GM23338 (cell line): ENCODE data around the gene NCAPG. TPM values are rescaled to one million over a fixed set of nuclear protein-coding genes. Genes with fewer than 3 reads are reported as not detected.
A peak's percentile ranks its signal among the peaks of the same experiment; 100 is the strongest.

Experiments
- ATAC-seq: fragments of 200-7000 bp; cut with Tn5 transposase; 3 replicates; pipeline ENCODE4 v1.9.1; 2020
- DNase-seq: peaks from one replicate; pipeline ENCODE4 v3.0.0-alpha.2; 2015; ENCODE audit warnings: low spot score
- H2AFZ ChIP-seq: fragments of 200-600 bp; sonication (generic); 2 replicates; pipeline ENCODE4 v1.8.0; 2016; ENCODE audit warnings: antibody characterized with exemption, mild to moderate bottlenecking, moderate library complexity
- H3F3A ChIP-seq: fragments of 200-600 bp; sonication (generic); replicated peaks from 2 replicates; pipeline ENCODE4 v1.8.0; 2017; ENCODE audit warnings: antibody characterized with exemption, mixed run types, low read depth
- H3K27ac ChIP-seq: fragments of 200-600 bp; sonication (generic); 2 replicates; pipeline ENCODE4 v1.6.1; 2016; ENCODE audit warnings: low read depth
- H3K27me3 ChIP-seq: fragments of 200-600 bp; sonication (generic); 2 replicates; pipeline ENCODE4 v1.8.0; 2016; ENCODE audit warnings: mild to moderate bottlenecking, mixed run types, moderate library complexity; ENCODE audit not compliant: insufficient read depth
- H3K36me3 ChIP-seq: fragments of 200-600 bp; sonication (generic); 2 replicates; pipeline ENCODE4 v1.8.0; 2016; ENCODE audit warnings: mild to moderate bottlenecking; ENCODE audit not compliant: insufficient read depth
- H3K4me1 ChIP-seq: fragments of 200-600 bp; sonication (generic); 2 replicates; pipeline ENCODE4 v1.8.0; 2016; ENCODE audit warnings: mild to moderate bottlenecking, moderate library complexity; ENCODE audit not compliant: insufficient read depth
- H3K4me2 ChIP-seq: fragments of 200-600 bp; sonication (generic); 2 replicates; pipeline ENCODE4 v1.7.1; 2017; ENCODE audit warnings: mixed run types
- H3K4me3 ChIP-seq: fragments of 200-600 bp; sonication (generic); 2 replicates; pipeline ENCODE4 v1.6.1; 2016; ENCODE audit warnings: mixed run types
- H3K79me2 ChIP-seq: fragments of 200-600 bp; sonication (generic); replicated peaks from 2 replicates; pipeline ENCODE4 v1.8.0; 2017; ENCODE audit warnings: mild to moderate bottlenecking; ENCODE audit not compliant: insufficient read depth
- H3K9me2 ChIP-seq: fragments of 200-600 bp; sonication (generic); 2 replicates; pipeline ENCODE4 v1.8.0; 2017; ENCODE audit not compliant: insufficient read depth
- H4K20me1 ChIP-seq: fragments of 200-600 bp; sonication (generic); replicated peaks from 2 replicates; pipeline ENCODE4 v1.8.0; 2017; ENCODE audit warnings: mild to moderate bottlenecking; ENCODE audit not compliant: insufficient read depth
- H3K27ac Mint-ChIP-seq: 2 replicates; pipeline ENCODE4 v1.8.0; 2020; ENCODE audit warnings: inconsistent platforms, mild to moderate bottlenecking, moderate library complexity, mixed read lengths
- H3K27me3 Mint-ChIP-seq: 3 replicates; pipeline ENCODE4 v1.8.0; 2022; ENCODE audit warnings: low read depth, mild to moderate bottlenecking, moderate library complexity, mixed read lengths, inconsistent platforms; ENCODE audit not compliant: insufficient read depth, poor library complexity
- H3K36me3 Mint-ChIP-seq: 3 replicates; pipeline ENCODE4 v1.8.0; 2021; ENCODE audit warnings: low read depth, mild to moderate bottlenecking, inconsistent platforms, moderate library complexity, mixed read lengths
- H3K4me1 Mint-ChIP-seq: 3 replicates; pipeline ENCODE4 v1.8.0; 2020; ENCODE audit warnings: mild to moderate bottlenecking, inconsistent platforms, mixed read lengths
- H3K4me3 Mint-ChIP-seq: 3 replicates; pipeline ENCODE4 v1.8.0; 2021; ENCODE audit warnings: moderate library complexity, mild to moderate bottlenecking, inconsistent platforms, mixed read lengths
- H3K9me3 Mint-ChIP-seq: 3 replicates; pipeline ENCODE4 v1.8.0; 2020; ENCODE audit warnings: moderate library complexity, mild to moderate bottlenecking, inconsistent platforms, mixed read lengths
- CREB1 ChIP-seq: fragments of 250-450 bp; sonication (Bioruptor Pico); IDR thresholded peaks from 2 replicates; pipeline ENCODE4 v1.5.0; 2020; ENCODE audit warnings: low read depth, mild to moderate bottlenecking, moderate library complexity
- CTCF ChIP-seq, 2 experiments: fragments of 200-600 bp in 1 of 2; sonication (generic) in 1 of 2; conservative IDR thresholded peaks; 2 replicates each; pipeline versions ENCODE4 v1.5.1 to v1.6.1; 2016 to 2017; ENCODE audit warnings: antibody characterized with exemption in 2 of 2, low read depth in 2 of 2, mild to moderate bottlenecking in 2 of 2, moderate library complexity in 1 of 2
- NANOG ChIP-seq: IDR thresholded peaks from 2 replicates; pipeline ENCODE4 v1.6.1; 2016; ENCODE audit warnings: antibody characterized with exemption, borderline replicate concordance
- POLR2AphosphoS5 ChIP-seq: IDR thresholded peaks from 2 replicates; pipeline ENCODE4 v1.6.1; 2016; ENCODE audit warnings: antibody characterized with exemption, low read depth
- REST ChIP-seq: IDR thresholded peaks from one replicate; pipeline ENCODE4 v1.6.1; 2018; ENCODE audit warnings: antibody characterized with exemption; ENCODE audit not compliant: unreplicated experiment
- polyA plus RNA-seq: library from polyadenylated mRNA; unstranded; fragments of >200 nt; fragmentation: Nextera tagmentation; extraction: Ambion mirVana; gene quantifications from 2 replicates; pipeline ENCODE4 v1.2.1, GENCODE V29; 2016
- total RNA-seq: library from RNA; depleted of rRNA; stranded (reverse); fragments of >200 nt; shearing (Covaris generic); gene quantifications from 2 replicates; pipeline ENCODE4 v1.2.3, GENCODE V29; 2014
- TF ChIP-seq, protein P1 (sequence below): IDR thresholded peaks from 2 replicates; pipeline ENCODE4 v1.6.1; 2016; ENCODE audit warnings: antibody characterized with exemption

The NCAPG gene
- total and polyA plus RNA-seq, 2 experiments from 2014 or later, result 24.4 to 45.8 TPM

GRCh38 chr4:17875402-17876070, 64.8 kb downstream of the NCAPG start (continued):
- TF ChIP-seq REST (no peak), POLR2AphosphoS5 (no peak), CTCF (conservative IDR thresholded peaks at IDR 0.05; ENCODE audit: low read depth in 2 of 2) (no peak), CREB1 (CRISPR knock-in tag) (no peak), NANOG (no peak)
- TF ChIP-seq, protein P1, sequence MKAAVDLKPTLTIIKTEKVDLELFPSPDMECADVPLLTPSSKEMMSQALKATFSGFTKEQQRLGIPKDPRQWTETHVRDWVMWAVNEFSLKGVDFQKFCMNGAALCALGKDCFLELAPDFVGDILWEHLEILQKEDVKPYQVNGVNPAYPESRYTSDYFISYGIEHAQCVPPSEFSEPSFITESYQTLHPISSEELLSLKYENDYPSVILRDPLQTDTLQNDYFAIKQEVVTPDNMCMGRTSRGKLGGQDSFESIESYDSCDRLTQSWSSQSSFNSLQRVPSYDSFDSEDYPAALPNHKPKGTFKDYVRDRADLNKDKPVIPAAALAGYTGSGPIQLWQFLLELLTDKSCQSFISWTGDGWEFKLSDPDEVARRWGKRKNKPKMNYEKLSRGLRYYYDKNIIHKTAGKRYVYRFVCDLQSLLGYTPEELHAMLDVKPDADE, result no peak

DNA sequence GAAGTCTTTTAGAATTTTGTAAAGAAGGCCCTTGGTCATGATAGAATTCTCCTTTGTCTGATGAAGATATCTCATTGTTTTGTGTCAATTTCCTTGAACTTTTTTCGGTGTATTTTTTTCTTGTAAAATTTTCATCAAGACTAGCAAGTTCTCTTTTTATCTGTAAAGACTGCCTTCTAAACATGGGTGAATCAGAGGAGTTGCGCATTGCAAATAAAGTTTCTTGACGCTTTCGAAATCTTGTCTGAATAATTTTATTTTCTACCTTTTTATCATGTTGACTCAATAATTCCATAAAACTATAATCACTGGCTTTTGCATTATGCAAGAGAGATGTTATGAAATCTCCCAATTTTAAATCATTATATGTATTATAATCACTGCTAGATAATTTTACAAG, 66.2 kb downstream of the NCAPG start:
- Histone ChIP-seq H3F3A (no peaks in the 10 kb centered on the region), H3K4me2 (no peak overlapping the region), H2AFZ (no peak overlapping the region), H3K36me3 (no peaks in the 10 kb centered on the region), H3K27ac (no peak overlapping the region), H3K9me2 (no peaks in the 10 kb centered on the region), H3K4me3 (no peak overlapping the region), H3K27me3 (no peaks in the 10 kb centered on the region), H3K79me2 (no peaks in the 10 kb centered on the region), H4K20me1 (no peaks in the 10 kb centered on the region), H3K4me1 (no peaks in the 10 kb centered on the region)
- H3K27me3 Mint-ChIP-seq, result no peaks in the 10 kb centered on the region
- no peak overlapping the region for H3K4me3 Mint-ChIP-seq
- peaks cover 3% of the 10 kb centered on the region; the same call in 2 of the 3 replicates for H3K4me1 Mint-ChIP-seq
- H3K36me3 Mint-ChIP-seq, result no peaks in the 10 kb centered on the region
- ATAC-seq (no peak), DNase-seq (no peak)
- H3K27ac Mint-ChIP-seq, result peak overlapping the region; percentile 75; the same call in 1 of the 2 replicates
- H3K9me3 Mint-ChIP-seq, result no peaks in the 10 kb centered on the region; the same call in 2 of the 3 replicates
- TF ChIP-seq REST (no peak), CTCF (conservative IDR thresholded peaks at IDR 0.05; ENCODE audit: low read depth in 2 of 2) (no peak)
